Glomerular endothelial cell (primary cell): ENCODE measurements around the gene TMED1. TPM values are rescaled to one million over a fixed set of nuclear protein-coding genes. Genes with fewer than 3 reads are reported as not detected.

ENCODE experiments used
- DNase-seq: peaks from one replicate; pipeline ENCODE4 v3.0.0-alpha.2; 2011; ENCODE audit warnings: low read depth, low spot score; ENCODE audit errors: extremely low read depth
- total RNA-seq: library from RNA; depleted of rRNA; stranded (reverse); fragments of >200 nt; gene quantifications from 2 replicates; pipeline ENCODE4 v1.2.3, GENCODE V29; 2015

Gene TMED1
- total RNA-seq, 1 donor from 2014 or later, result 50.7 TPM

GRCh38 chr19:10812902-10813404 is 23.1 kb downstream of the TMED1 start:
- peak; percentile 50 for DNase-seq

GRCh38 chr19:10812196-10812595 is 23.8 kb downstream of the TMED1 start:
- DNase-seq, result no peak

GRCh38 chr19:10811391-10812111 is 24.5 kb downstream of the TMED1 start:
- no peak for DNase-seq

- DNase-seq, result no peak
Measured at GRCh38 chr19:10809651-10810285, 26.2 kb downstream of the TMED1 start.

- DNase-seq, result no peak
Measured at GRCh38 chr19:10808937-10809649, 26.9 kb downstream of the TMED1 start.

- no peak for DNase-seq
Measured at GRCh38 chr19:10805758-10806247, 30.2 kb downstream of the TMED1 start.

GRCh38 chr19:10805065-10805757 is 30.8 kb downstream of the TMED1 start:
- no peak for DNase-seq

GRCh38 chr19:10803252-10803651 is 32.8 kb downstream of the TMED1 start:
- no peak for DNase-seq

- no peak for DNase-seq
Measured at GRCh38 chr19:10802479-10802878, 33.5 kb downstream of the TMED1 start.

- no peak for DNase-seq
Measured at GRCh38 chr19:10800488-10800887, 35.5 kb downstream of the TMED1 start.

- DNase-seq, result no peak
Measured at GRCh38 chr19:10797541-10798256, 38.3 kb downstream of the TMED1 start.

- DNase-seq, result no peak
Measured at GRCh38 chr19:10797078-10797477, 38.9 kb downstream of the TMED1 start.

- no peak for DNase-seq
Measured at GRCh38 chr19:10796653-10797052, 39.4 kb downstream of the TMED1 start.

GRCh38 chr19:10789866-10790265 is 46.1 kb downstream of the TMED1 start:
- no peak for DNase-seq

- no peak for DNase-seq
Measured at GRCh38 chr19:10788146-10788545, 47.9 kb downstream of the TMED1 start.

- no peak for DNase-seq
Measured at GRCh38 chr19:10784257-10784656, 51.8 kb downstream of the TMED1 start.

- no peak for DNase-seq
Measured at GRCh38 chr19:10782795-10783194, 53.2 kb downstream of the TMED1 start.
